ENCODE results near the gene IRAK1. TPM values are rescaled to one million over a fixed set of nuclear protein-coding genes. Genes with fewer than 3 reads are reported as not detected.
A peak's percentile ranks its signal among the peaks of the same experiment; 100 is the strongest.

Gene IRAK1
- total RNA-seq = 72.4 and 74.2 TPM in 2 replicates
- long read RNA-seq, partial matches to known transcripts = 6 of 10 reads
- long read RNA-seq, other reads (novel, unspliced or antisense) = 4 of 10 reads

DNA sequence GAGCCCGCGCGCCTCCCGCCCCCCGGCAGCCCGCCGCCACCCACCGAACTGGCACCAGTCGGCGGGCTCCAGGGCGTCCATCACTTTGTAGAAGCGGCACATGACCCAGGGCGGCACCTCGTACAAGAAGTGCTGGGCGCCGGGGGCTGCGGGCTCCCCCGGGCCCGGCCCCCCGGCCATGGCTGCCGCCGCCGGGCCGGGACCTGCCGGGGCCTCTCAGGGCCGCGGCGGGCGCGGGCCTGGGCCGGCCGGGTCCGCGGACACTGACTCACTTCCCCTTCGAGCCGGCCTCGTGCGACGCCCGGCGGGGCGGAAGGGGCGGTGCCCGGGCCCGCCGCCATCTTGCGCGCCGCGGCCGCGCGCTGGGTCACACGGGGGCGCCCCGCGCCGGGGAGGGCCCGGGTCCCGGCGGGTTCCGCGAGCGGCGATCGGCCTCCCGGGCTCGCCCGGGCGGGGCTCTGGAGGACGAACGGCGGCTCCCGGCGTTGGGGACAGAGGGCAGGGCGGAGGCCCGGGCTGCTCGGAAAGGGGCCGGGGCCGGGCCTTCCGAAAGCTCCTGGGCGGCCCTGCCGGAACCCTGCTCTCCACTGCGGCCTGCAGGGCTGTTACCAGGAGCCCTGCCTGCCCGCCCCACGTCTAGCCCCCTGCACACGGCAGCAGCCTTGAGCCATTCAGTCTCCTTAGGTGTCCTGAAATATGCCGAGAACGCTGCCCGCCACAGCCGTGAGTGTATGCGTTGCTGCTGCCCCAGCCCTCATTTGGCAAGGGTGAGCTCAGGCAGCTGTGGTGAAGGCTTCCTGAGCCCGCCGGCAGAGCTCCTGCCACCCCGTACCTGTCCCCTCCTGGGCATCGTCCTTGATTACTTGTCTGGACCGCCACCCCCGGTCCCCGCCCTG is at the start of gene IRAK1:
Gene IRAK1, minus strand, starts transcription at position 270 of the 896 bp plus-strand sequence. Its CDS starts 90 bp downstream, at position 180.
- TF ChIP-seq, protein P1, sequence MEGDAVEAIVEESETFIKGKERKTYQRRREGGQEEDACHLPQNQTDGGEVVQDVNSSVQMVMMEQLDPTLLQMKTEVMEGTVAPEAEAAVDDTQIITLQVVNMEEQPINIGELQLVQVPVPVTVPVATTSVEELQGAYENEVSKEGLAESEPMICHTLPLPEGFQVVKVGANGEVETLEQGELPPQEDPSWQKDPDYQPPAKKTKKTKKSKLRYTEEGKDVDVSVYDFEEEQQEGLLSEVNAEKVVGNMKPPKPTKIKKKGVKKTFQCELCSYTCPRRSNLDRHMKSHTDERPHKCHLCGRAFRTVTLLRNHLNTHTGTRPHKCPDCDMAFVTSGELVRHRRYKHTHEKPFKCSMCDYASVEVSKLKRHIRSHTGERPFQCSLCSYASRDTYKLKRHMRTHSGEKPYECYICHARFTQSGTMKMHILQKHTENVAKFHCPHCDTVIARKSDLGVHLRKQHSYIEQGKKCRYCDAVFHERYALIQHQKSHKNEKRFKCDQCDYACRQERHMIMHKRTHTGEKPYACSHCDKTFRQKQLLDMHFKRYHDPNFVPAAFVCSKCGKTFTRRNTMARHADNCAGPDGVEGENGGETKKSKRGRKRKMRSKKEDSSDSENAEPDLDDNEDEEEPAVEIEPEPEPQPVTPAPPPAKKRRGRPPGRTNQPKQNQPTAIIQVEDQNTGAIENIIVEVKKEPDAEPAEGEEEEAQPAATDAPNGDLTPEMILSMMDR (IDR thresholded peaks at IDR 0.05) = no peak
- no peak for DNase-seq (ENCODE audit: extremely low spot score, unreplicated experiment)
- Mint-ChIP-seq H3K27me3 (ENCODE audit: unreplicated experiment) (no peaks in the 10 kb centered on the region), H3K4me1 (ENCODE audit: unreplicated experiment) (peaks cover 9% of the 10 kb centered on the region), H3K36me3 (ENCODE audit: unreplicated experiment) (peaks cover 3% of the 10 kb centered on the region), H3K27ac (ENCODE audit: unreplicated experiment) (peak within 1 kb of the TSS; percentile 85), H3K4me3 (ENCODE audit: unreplicated experiment) (peak within 1 kb of the TSS; percentile 76), H3K9me3 (ENCODE audit: unreplicated experiment) (no peaks in the 10 kb centered on the region)

DNA sequence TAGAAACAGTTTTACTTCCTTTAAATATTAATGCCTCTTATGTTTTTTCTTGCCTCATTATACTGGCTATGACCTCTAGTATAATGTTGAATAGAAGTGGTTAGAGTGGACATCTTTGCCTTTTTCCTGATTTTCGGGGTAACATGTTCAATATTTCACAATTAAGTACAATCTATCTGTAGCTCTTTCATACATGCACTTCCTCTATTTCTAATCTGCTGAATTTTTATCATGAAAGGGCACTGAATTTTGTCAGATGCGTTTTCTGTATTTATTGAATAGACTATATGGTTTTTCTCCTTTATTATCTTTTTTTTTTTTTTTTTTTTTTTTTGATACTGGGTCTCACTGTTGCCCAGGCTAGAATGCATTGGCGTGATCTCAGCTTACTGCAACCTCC is 48.9 kb upstream of the IRAK1 start:
- DNase-seq (ENCODE audit: extremely low spot score, unreplicated experiment) = no peak
- Mint-ChIP-seq H3K27me3 (ENCODE audit: unreplicated experiment) (no peaks in the 10 kb centered on the region), H3K4me3 (ENCODE audit: unreplicated experiment) (no peak overlapping the region), H3K9me3 (ENCODE audit: unreplicated experiment) (no peaks in the 10 kb centered on the region), H3K36me3 (ENCODE audit: unreplicated experiment) (no peaks in the 10 kb centered on the region), H3K4me1 (ENCODE audit: unreplicated experiment) (peaks cover 10% of the 10 kb centered on the region), H3K27ac (ENCODE audit: unreplicated experiment) (no peak overlapping the region)
- TF ChIP-seq, protein P1 (IDR thresholded peaks at IDR 0.05) = no peak

GRCh38 chrX:154064637-154065435 is 45.1 kb upstream of the IRAK1 start:
- Mint-ChIP-seq H3K9me3 (ENCODE audit: unreplicated experiment) (no peaks in the 10 kb centered on the region), H3K4me1 (ENCODE audit: unreplicated experiment) (peaks cover 22% of the 10 kb centered on the region), H3K36me3 (ENCODE audit: unreplicated experiment) (no peaks in the 10 kb centered on the region), H3K27me3 (ENCODE audit: unreplicated experiment) (no peaks in the 10 kb centered on the region), H3K4me3 (ENCODE audit: unreplicated experiment) (no peak overlapping the region), H3K27ac (ENCODE audit: unreplicated experiment) (no peak overlapping the region)
- TF ChIP-seq, protein P1 (IDR thresholded peaks at IDR 0.05) = no peak
- no peak for DNase-seq (ENCODE audit: extremely low spot score, unreplicated experiment)

GRCh38 chrX:154063234-154063633 is 43.5 kb upstream of the IRAK1 start:
- H3K9me3 Mint-ChIP-seq (ENCODE audit: unreplicated experiment) = no peaks in the 10 kb centered on the region

More at GRCh38 chrX:154063234-154063633, 43.5 kb upstream of the IRAK1 start:
- TF ChIP-seq, protein P1 (IDR thresholded peaks at IDR 0.05) = no peak
- Mint-ChIP-seq H3K36me3 (ENCODE audit: unreplicated experiment) (no peaks in the 10 kb centered on the region), H3K27me3 (ENCODE audit: unreplicated experiment) (no peaks in the 10 kb centered on the region), H3K4me3 (ENCODE audit: unreplicated experiment) (no peak overlapping the region), H3K4me1 (ENCODE audit: unreplicated experiment) (peaks cover 38% of the 10 kb centered on the region), H3K27ac (ENCODE audit: unreplicated experiment) (no peak overlapping the region)
- no peak for DNase-seq (ENCODE audit: extremely low spot score, unreplicated experiment)
